Stimulated activated CD4-positive, alpha-beta T cell treated with anti-CD3 and anti-CD28 coated beads, Interleukin-1b, Interleukin-23, amount 100 ng/mL, for 1 hour (primary cell): ENCODE results near the gene IRAG1.

Source experiments
- DNase-seq, 2 donors: peaks; one replicate each; pipeline ENCODE4 v3.0.0-alpha.2; 2020; ENCODE audit warnings: low read depth in 2 of 2

The IRAG1 gene

GRCh38 chr11:10646005-10646404, 47.5 kb downstream of the IRAG1 start:
- no peak for DNase-seq

DNA sequence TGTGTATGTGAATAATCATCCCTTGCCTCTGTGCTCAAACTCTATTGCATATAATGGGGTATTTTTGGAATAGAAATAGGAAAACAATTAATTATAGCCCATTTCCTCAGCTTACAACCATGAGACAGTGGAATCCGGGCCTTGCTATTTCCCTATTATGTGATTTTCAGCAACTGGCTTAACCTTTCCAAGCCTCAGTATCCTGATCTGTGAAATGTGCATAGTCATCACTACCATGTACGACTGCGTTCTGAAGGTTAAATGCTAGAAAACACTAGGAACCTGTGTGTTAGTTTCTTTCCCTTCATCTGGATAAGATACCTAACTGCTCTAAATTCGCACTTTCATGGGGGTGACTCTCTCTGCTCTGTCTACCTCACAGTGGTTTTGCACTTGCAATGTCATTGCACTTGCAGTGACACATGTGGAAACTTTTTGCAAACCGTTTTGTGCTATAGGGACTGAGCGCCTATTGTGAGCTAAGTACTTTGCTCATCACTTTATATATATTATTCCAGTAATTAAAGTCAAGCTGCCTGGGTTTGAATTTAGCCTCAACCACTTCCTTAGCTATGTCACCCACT, 48.3 kb downstream of the IRAG1 start:
- no peak for DNase-seq
